Endometrial microvascular endothelial cells (primary cell): ENCODE measurements around the gene MACROD2. TPM values are rescaled to one million over a fixed set of nuclear protein-coding genes. Genes with fewer than 3 reads are reported as not detected.

Source experiments
- in situ Hi-C: cut with HindIII; loops from 2 replicates; pipeline ENCODE4 v1.10.0; 2017; ENCODE audit warnings: low sequenced_read_pairs, low pct_unique_long_range_greater_than_20kb; ENCODE audit errors: inconsistent ontology term
- total RNA-seq: library from RNA; depleted of rRNA; stranded (reverse); fragments of >200 nt; gene quantifications from one replicate; pipeline ENCODE4 v1.2.3, GENCODE V29; 2015; ENCODE audit errors: inconsistent ontology term

The MACROD2 gene
- total RNA-seq, 1 donor from 2014 or later, result not detected

- in situ Hi-C loops, result no loop called here
Observed at GRCh38 chr20:15609921-15610320, 1614.6 kb downstream of the MACROD2 start.

DNA sequence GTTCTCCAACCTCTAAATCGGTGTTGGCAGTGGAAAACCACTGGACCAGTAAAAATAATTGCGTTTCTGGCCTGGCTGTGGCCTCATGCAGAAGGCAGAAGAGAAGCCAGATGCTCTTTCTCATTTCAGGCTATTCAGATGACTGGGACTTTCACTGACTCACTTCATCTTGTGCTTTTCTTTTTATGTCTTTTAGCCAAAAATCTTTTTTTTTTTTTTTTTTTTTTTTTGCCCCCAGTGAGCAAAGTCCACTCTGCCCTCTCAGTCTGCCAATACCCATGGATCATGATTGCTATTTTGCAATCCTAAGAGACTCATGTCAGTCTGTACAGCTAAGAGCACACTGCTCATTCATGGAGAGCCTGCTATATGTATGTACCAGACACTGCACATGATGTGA, 1615.5 kb downstream of the MACROD2 start:
- in situ Hi-C loops, result no loop called here

GRCh38 chr20:15611541-15611940, 1616.2 kb downstream of the MACROD2 start:
- in situ Hi-C loops, result no loop called here

- in situ Hi-C loops, result no loop called here
Observed at GRCh38 chr20:15612198-15612597, 1616.9 kb downstream of the MACROD2 start.

DNA sequence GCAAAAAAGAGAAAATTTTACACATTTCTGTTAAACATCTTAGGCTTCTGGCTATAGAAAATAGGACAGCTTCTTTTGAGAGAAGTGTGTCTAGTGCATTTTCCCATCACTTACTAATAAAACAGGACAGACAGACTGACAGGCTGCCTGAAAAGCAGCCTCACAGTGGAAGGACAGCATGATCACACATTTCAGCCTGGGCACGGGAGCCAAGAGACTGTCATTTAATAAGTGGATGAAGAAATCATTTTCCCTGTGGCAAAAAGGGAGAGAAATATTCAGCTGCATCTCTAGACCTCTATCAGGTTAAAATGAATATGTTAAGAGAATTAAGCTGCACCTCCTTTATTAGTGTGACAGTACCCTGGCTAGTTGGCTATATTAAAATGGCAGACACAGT, 1617.5 kb downstream of the MACROD2 start:
- in situ Hi-C loops, result no loop called here

DNA sequence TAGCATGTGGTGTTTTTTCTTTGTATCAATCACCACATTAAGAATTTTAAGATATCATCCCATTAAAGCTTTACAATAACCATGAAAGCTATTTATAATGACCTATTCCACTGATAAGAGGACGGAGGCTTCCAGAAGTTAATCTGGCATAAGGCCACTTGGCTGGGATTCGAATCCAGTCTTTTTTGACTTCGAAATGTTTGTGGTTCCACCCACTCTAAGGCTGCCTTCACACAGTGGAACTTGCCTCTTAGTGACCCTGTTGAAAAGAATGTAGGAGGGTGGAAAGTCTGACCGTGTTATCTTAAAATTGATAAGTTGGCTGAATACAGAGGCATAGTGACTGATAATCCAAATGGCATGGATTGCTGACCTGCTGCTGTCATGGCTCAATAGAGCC, 1618.2 kb downstream of the MACROD2 start:
- in situ Hi-C loops, result no loop called here

GRCh38 chr20:15616626-15617025, 1621.3 kb downstream of the MACROD2 start:
- in situ Hi-C loops, result no loop called here

DNA sequence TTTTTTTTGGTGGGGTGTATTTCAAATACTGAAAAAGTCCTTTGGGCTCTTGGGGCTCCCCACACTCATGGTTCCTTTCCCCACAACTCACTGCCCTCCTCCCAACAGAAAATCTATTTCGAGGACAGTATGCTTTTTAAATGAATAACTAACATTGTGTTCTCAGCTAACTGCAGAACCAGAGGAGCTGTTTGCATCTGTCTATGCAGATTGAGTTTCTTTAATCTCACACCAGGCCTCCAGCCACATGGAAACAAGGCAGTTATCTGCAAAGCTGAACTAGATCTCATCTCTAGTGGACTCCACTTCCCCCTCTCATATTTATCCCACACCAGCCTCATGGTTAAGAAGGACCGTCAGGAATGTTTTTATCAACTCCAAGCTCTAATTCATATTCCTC, 1622.8 kb downstream of the MACROD2 start:
- in situ Hi-C loops, result no loop called here

- in situ Hi-C loops, result no loop called here
Observed at GRCh38 chr20:15618912-15619311, 1623.6 kb downstream of the MACROD2 start.

- in situ Hi-C loops, result no loop called here
Observed at GRCh38 chr20:15619341-15619740, 1624.0 kb downstream of the MACROD2 start.

GRCh38 chr20:15619816-15620215, 1624.5 kb downstream of the MACROD2 start:
- in situ Hi-C loops, result no loop called here

DNA sequence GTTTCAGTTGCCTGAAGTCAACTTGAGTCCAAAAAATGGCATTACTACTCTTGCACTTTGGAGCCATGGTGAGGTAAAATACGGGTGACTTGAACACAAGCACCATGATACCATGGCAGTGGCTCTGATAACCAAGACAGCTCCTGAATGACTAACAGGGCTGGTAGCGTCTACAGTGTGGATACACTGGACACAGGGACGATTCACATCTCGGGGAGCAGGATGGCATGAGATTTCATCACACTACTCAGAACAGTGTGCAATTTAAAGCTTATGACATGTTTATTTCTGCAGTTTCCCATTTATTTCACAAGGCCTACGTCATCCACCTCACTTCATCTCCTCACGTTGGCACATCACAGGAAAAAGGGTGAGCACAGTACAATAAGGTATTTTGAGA, 1627.1 kb downstream of the MACROD2 start:
- in situ Hi-C loops, result no loop called here

DNA sequence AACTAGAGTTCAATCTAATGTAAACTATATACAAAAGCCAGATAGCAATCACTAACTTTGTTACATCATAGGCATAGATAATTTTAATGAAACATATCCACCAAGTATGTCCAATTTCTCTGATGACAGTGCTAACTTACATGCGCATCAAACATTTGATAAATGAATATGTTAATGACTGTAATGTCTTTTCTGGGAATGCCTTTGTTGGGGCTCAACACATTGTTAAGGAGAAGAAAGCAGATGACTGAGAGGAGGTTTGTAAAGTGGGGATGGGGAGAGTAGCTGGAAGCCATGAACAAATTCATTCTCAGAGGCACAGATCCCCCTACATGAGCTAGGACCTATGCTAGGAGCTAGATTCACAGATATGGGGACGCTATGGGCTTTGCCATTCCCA, 1627.9 kb downstream of the MACROD2 start:
- in situ Hi-C loops, result no loop called here

DNA sequence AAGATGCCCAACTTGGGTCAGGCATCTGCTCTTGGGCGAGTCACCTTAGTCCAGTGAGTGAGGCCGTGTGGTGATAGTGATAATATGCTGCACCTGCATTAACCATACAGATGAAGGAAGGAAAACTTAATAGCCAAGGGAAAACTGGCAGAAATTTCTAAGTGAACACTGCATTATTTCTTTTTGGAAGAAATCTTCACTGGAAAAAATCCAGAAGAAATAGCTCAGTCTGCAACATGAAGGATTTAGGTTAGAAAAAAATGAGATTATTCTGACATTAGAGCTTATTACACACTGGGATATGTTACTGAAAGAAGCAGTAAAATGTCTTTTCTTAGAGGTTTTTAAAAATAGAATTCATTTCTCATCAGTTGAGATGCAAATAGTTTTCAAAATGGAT, 1630.7 kb downstream of the MACROD2 start:
- in situ Hi-C loops, result no loop called here

DNA sequence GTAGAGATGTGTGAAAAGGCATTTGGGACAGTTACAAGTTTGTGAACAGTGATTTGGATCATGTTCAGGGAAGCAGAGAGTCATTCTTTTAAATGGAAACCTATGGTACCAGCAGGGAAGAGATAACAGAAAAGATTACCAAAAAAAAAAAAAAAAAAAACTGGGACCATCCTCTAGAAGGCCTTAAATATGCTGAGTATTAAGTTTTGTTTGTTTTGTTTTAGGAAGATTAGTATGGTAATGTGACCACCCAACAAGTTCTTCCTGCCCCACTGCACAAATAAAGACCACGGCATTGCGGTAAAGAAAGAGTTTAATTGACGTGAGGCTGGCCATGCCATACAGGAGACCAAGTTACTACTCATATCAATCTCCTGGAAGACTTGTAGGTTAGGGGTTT, 1631.8 kb downstream of the MACROD2 start:
- in situ Hi-C loops, result no loop called here

DNA sequence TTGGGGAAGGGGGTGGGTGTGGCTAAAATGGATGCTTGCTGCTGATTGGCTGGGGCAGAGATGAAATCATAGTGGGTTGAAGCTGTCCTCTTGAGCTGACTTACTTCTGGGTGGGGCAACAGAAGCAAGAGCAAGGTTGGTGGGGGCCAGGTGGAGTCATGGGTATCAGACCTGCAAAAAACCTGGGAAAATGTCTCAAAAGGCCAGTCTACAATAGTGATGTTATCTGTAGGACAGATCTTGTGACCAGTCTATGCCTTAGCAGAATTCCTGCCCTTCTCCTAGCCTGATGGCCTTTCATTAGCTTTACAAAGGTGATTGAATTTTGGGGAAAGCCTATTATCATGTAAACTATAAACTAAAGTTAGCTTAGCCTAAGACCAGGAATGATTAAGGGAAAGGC, 1632.2 kb downstream of the MACROD2 start:
- in situ Hi-C loops, result no loop called here

- in situ Hi-C loops, result no loop called here
Observed at GRCh38 chr20:15628851-15629353, 1633.6 kb downstream of the MACROD2 start.

GRCh38 chr20:15630360-15630759, 1635.0 kb downstream of the MACROD2 start:
- in situ Hi-C loops, result no loop called here

DNA sequence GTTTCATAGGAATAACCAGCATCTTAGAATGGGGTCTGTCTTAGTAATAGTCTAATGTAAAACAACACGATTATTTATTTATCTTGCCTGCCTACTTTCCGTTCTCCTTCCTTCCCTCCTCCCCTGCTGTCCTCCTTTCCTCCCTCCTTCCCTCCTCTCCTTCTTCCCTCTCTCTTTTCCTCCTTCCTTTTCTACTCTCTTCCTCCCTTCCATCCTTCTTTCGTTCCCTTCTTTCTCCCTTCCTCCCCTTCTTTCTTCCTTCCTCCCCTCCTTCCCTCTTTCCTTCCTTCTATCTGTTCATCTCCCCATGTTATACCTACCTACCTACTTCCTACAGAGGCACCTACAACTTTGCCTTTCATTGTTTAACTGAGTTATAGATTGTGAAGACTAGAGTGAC, 1637.4 kb downstream of the MACROD2 start:
- in situ Hi-C loops, result no loop called here

DNA sequence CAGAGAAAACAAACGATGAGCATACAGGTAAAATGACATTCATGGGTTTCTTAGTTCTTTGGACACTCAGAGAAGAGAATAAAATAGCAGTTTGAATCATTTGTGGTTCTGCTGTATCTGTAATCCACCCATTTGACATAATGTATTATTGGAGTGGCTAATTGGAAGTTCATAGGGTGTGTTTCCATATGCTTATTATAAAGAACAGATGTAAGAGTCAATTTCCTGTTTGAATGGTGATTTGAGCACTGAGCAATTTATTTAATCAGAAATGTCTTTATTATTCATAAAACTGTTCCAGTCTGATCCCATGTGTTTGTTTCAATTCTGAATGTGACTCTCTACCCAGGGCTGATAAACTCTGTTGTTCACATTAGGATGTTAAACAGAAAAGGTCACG, 1638.8 kb downstream of the MACROD2 start:
- in situ Hi-C loops, result no loop called here

DNA sequence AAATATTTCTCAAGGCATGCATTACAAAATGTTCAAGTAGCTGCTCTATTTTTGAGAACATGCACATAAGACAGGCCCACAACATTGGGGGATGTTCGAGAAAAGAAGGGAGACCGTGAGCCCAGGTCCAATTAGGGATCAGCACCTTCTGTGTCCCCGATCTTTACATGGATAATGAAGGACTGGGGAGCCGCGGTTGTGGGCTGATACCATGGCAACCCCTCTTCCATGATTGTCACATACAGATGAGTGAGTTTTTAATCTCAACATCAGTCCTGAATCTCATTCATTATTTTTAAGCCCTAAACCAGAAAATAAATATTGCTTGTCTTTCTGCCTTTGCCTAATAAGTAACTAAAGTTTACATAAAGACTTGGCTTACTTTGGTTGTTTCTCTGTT, 1642.2 kb downstream of the MACROD2 start:
- in situ Hi-C loops, result no loop called here
